T-helper 1 cell treated with Interleukin-12 subunit alpha and Interleukin-12 subunit beta and Interleukin-4 antibody, amounts not matched to agents 30 μg/mL and 1 μg/mL, for 36 hours (primary cell): ENCODE data around the gene ZNF354C.

Experiments used
- H3K27ac Mint-ChIP-seq: one replicate; pipeline ENCODE4 v1.8.0; 2021; ENCODE audit warnings: mild to moderate bottlenecking, mixed read lengths
- H3K27me3 Mint-ChIP-seq: one replicate; pipeline ENCODE4 v1.8.0; 2021; ENCODE audit warnings: low read depth, mixed read lengths
- H3K36me3 Mint-ChIP-seq: one replicate; pipeline ENCODE4 v1.8.0; 2021; ENCODE audit warnings: low read depth, mixed read lengths
- H3K4me1 Mint-ChIP-seq: one replicate; pipeline ENCODE4 v1.8.0; 2021; ENCODE audit warnings: low read depth, mixed read lengths
- H3K4me3 Mint-ChIP-seq: one replicate; pipeline ENCODE4 v1.8.0; 2021; ENCODE audit warnings: mild to moderate bottlenecking, moderate library complexity, mixed read lengths
- H3K9me3 Mint-ChIP-seq: one replicate; pipeline ENCODE4 v1.8.0; 2021; ENCODE audit warnings: mixed read lengths

The ZNF354C gene

GRCh38 chr5:179128976-179129375 lies 68.8 kb downstream of the ZNF354C start:
- peaks cover 13% of the 10 kb centered on the region for H3K9me3 Mint-ChIP-seq
- no peak overlapping the region for H3K27ac Mint-ChIP-seq
- H3K36me3 Mint-ChIP-seq, result no peaks in the 10 kb centered on the region
- H3K4me1 Mint-ChIP-seq, result no peaks in the 10 kb centered on the region
- no peak overlapping the region for H3K4me3 Mint-ChIP-seq
- no peaks in the 10 kb centered on the region for H3K27me3 Mint-ChIP-seq

DNA sequence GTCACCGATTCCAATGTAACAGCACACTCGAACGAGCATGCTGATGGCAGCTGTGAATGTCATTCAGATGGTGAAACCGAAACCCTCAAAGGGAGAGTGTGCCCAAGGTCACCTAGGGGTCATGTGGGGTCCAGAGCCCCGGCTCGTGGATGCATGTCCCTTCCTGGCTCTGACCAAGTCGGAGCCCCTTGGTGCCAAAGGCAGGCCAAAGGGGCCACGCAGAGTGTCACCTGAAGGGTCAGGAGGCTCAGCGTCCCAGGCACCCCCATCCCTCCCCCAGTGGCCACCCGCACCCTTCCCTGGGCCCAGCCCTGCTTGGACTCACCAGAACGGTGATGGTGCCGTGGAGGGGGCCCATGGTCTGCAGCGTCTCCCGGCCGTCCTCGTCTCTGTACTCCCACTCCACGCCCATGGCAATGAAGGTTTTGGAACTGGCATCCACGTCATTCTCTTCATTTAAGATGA lies 69.5 kb downstream of the ZNF354C start:
- no peak overlapping the region for H3K4me3 Mint-ChIP-seq
- no peaks in the 10 kb centered on the region for H3K4me1 Mint-ChIP-seq
- no peaks in the 10 kb centered on the region for H3K36me3 Mint-ChIP-seq
- no peak overlapping the region for H3K27ac Mint-ChIP-seq
- peaks cover 11% of the 10 kb centered on the region for H3K9me3 Mint-ChIP-seq
- no peaks in the 10 kb centered on the region for H3K27me3 Mint-ChIP-seq

- H3K4me1 Mint-ChIP-seq, result no peaks in the 10 kb centered on the region
Observed at GRCh38 chr5:179130101-179130681, 70.0 kb downstream of the ZNF354C start.

DNA sequence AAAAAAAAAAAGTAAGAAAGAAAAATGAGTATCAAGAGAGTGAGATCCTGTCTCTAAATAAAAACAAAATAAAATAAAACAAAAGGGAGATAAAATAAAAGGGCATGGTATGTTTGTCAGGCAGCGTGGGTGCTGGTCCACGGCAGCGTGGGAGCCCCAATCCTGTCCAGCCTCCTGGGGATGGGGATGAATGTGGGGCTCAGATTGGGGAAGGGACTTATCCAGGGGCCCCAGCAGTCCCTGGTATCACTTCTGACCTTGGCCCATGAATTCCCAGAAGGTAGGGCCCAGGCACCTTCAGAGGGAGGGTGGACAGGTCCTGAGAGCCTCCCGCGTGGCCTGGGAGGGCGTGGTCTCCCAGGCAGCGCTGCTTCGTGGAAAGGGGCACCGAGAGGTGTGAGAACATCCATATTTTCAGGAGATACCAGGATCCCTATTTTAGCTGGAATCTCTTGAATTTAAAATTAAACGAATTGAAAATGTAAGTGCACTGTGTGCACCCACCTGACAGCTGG lies 71.2 kb downstream of the ZNF354C start:
- Mint-ChIP-seq H3K9me3 (peaks cover 14% of the 10 kb centered on the region), H3K36me3 (no peaks in the 10 kb centered on the region), H3K27me3 (no peaks in the 10 kb centered on the region), H3K4me3 (no peak overlapping the region), H3K4me1 (no peaks in the 10 kb centered on the region), H3K27ac (no peak overlapping the region)

More at GRCh38 chr5:179130101-179130681, 70.0 kb downstream of the ZNF354C start:
- Mint-ChIP-seq H3K4me3 (no peak overlapping the region), H3K27me3 (no peaks in the 10 kb centered on the region), H3K36me3 (no peaks in the 10 kb centered on the region), H3K9me3 (peaks cover 13% of the 10 kb centered on the region), H3K27ac (no peak overlapping the region)

DNA sequence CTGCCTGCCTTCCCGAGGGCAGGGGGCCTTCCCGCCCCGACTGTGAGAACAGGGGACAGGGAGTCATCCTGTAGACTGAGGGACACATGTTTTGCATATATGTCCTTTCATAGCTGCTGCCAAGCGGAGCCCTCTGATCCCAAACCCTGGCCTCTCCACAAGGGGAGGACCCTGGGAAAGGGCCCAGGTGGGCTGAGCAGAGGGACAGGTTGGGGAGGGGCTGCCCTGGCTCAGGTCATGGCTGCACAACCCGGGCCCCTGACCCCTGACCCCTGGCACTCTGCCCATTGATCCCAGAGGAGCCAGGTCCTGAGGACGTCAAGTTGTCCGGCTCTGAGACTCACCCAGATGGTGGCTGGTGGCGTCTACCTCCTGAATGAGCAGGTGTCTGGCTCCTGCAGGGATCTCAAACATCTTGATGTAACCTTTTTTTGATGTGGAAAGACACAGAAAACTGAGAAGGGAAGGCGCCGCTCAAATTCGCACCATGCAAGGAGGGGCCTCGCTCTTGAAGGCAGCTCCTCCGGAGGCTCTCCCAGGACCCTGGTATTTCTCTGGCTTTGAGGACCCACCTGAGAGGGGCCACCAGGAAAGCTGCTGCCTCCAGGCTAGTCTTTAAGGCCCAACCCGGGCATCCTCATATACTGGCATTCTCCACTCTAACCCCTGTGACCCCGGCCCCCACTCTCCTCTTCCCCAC lies 71.9 kb downstream of the ZNF354C start:
- no peak overlapping the region for H3K4me3 Mint-ChIP-seq

GRCh38 chr5:179132586-179133355 lies 72.6 kb downstream of the ZNF354C start:
- no peak overlapping the region for H3K27ac Mint-ChIP-seq
- H3K27me3 Mint-ChIP-seq, result no peaks in the 10 kb centered on the region
- no peaks in the 10 kb centered on the region for H3K36me3 Mint-ChIP-seq
- H3K9me3 Mint-ChIP-seq, result peaks cover 14% of the 10 kb centered on the region
- H3K4me1 Mint-ChIP-seq, result no peaks in the 10 kb centered on the region
- H3K4me3 Mint-ChIP-seq, result no peak overlapping the region

More for the DNA sequence above, 71.9 kb downstream of the ZNF354C start:
- H3K36me3 Mint-ChIP-seq, result no peaks in the 10 kb centered on the region
- no peak overlapping the region for H3K27ac Mint-ChIP-seq
- H3K9me3 Mint-ChIP-seq, result peaks cover 14% of the 10 kb centered on the region
- H3K27me3 Mint-ChIP-seq, result no peaks in the 10 kb centered on the region
- no peaks in the 10 kb centered on the region for H3K4me1 Mint-ChIP-seq
